Raji (cell line): ENCODE measurements around the gene EIF2AK3.

Source experiments
- POLR2A ChIP-seq: IDR thresholded peaks from 2 replicates; pipeline ENCODE4 v1.6.1; 2011; ENCODE audit warnings: low read depth, low read length, control low read depth; ENCODE audit not compliant: insufficient read depth

Gene EIF2AK3

DNA sequence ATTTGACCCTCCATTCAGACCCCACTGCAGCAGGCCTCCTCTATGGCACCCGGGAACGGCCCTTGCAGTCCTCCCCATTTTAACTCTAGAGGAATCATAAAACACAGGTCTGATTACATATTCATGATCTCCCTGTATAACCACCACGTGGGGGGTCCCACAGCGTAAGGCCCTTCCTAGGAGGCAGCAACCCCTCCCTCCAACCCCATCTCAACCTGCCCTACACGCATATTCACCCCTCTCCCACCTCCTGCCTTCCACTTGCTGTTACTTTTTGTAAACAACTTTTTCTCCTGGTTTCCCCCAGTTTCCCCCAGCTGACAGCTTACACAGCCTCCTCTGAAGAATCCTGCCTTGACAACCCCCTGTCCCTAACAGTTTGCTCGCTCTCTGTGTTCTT lies 89.6 kb downstream of the EIF2AK3 start:
- TF ChIP-seq POLR2A, result no peak

DNA sequence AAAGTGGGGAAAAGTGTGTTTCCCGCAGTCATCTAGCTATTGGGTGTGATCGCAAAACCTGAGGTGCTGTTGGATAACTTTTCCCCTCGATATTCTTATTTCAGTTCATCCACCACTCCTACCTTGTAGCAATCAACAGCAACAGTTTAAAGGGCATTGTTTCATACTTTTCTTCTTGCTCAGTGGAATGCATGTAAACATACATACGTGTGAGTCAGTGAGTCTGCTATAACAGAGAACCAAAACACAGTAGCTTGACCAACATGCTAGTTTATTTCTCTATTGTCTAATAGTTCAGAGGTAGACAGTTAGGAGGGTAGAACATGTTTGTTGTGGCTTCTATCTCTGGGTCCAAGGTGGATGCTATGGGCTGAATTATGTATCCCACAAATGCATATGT lies 97.2 kb downstream of the EIF2AK3 start:
- no peak for TF ChIP-seq POLR2A

DNA sequence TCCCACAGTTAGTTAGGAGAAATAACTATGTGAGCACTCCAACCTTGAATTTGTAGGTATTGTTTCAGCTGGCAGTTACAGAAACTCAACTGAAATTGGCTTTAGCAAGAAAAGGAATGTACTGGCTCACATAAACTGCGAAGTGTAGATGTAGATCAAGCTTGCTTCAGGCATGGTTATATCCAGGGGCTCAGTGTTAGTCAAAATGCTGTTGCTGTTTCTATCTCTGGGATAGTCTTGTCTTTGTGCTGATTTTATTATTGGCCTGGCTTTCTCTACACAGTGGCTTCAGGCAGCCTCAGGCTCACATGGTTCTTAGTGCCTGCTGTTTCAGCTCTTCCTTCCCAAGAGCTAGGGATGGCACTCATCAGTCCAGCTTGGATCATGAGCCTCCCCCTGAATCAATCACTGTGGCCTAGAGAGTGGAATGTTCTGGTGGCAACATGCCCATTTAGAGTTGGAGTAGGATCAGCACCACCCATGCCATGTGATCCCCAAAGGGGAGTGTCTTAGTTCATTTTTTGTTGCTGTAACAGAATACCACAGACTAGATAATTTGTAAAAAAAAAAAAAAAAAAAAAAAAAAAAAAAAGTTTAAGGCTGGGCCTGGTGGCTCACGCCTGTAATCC lies 105.7 kb downstream of the EIF2AK3 start:
- TF ChIP-seq POLR2A, result no peak

DNA sequence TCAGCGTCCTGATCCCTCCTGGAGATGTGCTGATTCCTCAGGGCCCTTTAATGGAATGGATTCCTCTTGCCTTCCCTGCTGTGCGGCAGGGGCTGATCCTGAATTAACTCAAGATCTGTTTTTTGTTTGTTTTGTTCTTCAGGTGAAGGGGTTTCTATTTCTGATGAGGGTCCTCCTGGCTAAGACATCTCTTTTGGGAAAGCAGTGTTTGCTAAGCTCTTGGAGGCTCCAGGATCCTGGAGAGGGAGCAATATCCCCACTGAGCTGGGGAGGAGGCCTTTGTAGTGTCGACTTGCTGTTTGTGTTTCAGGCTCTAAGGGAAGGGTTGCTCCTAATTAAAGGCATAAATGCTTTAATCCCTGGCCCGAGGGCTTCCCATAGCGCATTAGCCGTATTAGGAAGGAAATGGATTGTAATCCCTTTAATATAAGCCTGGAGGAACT lies 109.5 kb downstream of the EIF2AK3 start:
- no peak for TF ChIP-seq POLR2A
